Left ventricle myocardium superior (tissue), 1 donor: Measurements from ENCODE around the gene KCNQ4. TPM values are rescaled to one million over a fixed set of nuclear protein-coding genes. Genes with fewer than 3 reads are reported as not detected.

ENCODE experiments used
- ATAC-seq: fragments of 200-7000 bp; cut with Tn5 transposase; one replicate; pipeline ENCODE4 v1.9.1; 2020; ENCODE audit warnings: mild to moderate bottlenecking, moderate library complexity
- DNase-seq: peaks from one replicate; pipeline ENCODE4 v3.0.0-alpha.2; 2020
- intact Hi-C: fragments of 100-400 bp; cut with micrococcal nuclease; formaldehyde crosslinking; loops from one replicate; pipeline ENCODE4 v1.11.0; 2022
- total RNA-seq: library from RNA; stranded (reverse); fragmentation: NEBNext Ultra II Directional; extraction: Animal tissue kit (Norgen Biotek cat#: 25700); gene quantifications from one replicate; pipeline ENCODE4 v1.2.1, GENCODE V29; 2021
- donor health status: DM: no; HTN: yes; CAD: no; lungs with severe emphysema.

KCNQ4 gene
- total RNA-seq, 1 donor from 2014 or later = 1.9 TPM

DNA sequence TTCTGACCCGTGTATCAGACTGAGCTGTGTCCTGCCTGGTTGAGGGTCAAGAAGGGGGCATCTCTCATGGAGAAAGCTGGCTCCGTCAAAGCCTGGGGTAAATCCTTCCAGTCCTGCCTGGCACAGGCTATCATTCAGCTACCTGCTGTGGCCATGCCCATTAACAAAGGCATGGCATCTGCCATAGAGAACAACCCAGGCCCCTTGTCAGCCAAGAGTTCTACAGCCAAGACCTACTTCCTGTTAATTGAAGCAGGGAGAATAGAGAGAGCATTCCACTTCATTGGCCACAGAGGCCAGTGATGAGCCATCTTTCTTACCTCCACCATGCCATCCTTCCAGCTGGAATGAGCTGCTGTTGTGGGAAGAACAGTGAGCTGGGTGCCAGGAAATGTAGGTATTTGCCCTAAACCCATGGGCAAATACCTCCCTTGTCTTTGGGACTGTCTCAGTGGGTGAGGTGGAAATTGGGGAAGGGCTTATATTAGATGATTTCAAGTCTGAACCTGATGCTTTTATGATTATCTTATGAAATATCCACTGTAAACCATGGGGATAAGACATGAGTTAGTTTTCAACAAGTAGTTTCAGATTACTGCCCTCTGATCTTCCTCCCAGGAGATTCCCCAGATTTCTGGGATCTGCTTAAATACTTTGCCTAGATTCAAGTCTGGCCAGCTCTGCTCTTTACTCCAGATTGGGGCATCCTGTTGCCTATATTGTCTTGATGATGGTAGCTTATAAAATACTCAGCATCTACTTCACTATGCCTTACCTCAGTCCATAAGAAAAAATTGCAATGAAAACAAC, 11.2 kb upstream of the KCNQ4 start:
- ATAC-seq (no peak), DNase-seq (no peak)
- intact Hi-C loops = loop anchor here (10.0 kb wide), 1 partner anchor 82 kb away; no protein-coding TSS in a partner anchor

GRCh38 chr1:40773748-40774265, 9.8 kb upstream of the KCNQ4 start:
- intact Hi-C loops = loop anchor here (10.0 kb wide), 1 partner anchor 81 kb away; no protein-coding TSS in a partner anchor
- ATAC-seq = no peak
- DNase-seq = no peak

GRCh38 chr1:40774266-40774998, 9.2 kb upstream of the KCNQ4 start:
- peak; percentile 72 for DNase-seq
- intact Hi-C loops = loop anchor here (10.0 kb wide), 1 partner anchor 80 kb away; no protein-coding TSS in a partner anchor
- ATAC-seq = peak; percentile 57

DNA sequence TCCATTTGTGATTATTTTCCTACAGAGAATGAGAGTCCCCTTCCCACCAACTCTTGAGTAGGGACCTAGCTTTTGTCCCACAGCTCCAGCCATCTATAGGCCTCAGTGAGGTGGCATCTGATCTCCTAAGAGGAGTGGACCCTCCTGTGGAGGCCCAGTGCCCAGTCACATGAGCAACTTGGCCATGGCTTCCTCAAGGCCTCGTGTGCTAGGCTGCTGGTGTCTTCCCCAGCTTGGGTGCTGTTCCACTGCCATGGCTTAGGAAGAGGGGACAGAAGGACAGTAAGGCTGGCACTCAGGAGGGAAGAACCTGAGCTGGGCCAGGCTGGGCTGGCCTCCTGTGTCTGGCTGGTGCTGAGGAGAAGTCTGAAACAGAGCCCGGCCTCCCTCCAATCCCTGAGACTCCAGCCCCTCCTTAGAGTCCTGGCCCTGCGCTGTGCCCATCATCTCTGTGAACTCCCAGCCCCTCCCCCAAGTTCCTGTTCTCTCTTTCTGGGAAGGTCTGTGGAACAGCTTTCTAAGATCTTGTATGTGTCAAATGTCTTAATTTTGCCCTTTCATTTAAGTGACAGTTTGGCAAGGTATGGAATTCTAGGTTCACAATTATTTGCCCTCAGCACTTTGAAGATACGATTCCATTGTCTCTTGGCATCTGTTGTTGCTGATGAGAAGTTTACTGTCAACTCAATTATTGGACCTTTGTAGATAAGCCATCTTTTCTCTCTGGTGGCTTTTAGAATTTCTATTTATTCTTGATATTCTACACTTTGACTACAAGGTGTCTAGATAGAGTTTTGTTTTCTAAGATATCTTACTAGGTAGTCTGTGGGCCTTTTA, 7.1 kb upstream of the KCNQ4 start:
- intact Hi-C loops = loop anchor here (10.0 kb wide), 1 partner anchor 78 kb away; no protein-coding TSS in a partner anchor
- DNase-seq = no peak

DNA sequence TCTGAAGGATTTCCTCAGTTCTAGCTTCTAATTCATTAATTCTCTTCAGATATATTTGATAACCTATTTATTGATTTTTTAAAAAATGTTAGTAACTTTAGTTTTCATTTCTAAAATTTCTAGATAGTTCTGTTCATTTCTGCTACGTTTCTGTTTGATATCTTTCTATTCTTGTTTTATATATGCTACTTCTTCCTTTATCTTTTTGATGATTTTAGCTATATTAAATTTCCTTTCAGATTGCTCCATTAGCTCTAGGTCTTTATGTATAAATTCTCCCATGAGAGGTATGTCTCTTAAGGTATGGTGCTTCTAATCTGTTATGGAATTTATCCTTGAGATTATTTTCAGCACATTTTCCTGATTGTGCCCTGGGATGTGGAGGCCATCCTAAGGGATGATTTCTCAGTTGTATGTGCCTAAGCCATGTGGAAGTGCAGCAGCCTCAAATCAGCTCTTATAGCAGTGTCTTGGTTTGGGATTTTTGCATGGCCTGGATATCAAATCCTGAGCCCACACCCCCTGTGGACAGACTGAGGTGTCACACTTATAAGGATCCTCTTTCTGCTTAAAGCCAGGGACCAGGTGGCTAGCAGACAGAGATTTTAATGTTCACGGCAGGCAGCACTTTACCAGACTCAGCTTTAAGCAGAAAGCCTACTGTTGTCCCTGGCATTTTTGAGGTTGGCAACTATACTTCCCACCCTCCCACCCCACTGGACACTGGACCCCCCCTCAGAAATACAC, 6.2 kb upstream of the KCNQ4 start:
- intact Hi-C loops = loop anchor here (10.0 kb wide), 1 partner anchor 77 kb away; no protein-coding TSS in a partner anchor
- DNase-seq (no peak), ATAC-seq (no peak)

More for the DNA sequence above, 7.1 kb upstream of the KCNQ4 start:
- no peak for ATAC-seq

GRCh38 chr1:40780678-40781607, 2.6 kb upstream of the KCNQ4 start:
- DNase-seq = no peak
- no peak for ATAC-seq
- intact Hi-C loops = no loop called here

GRCh38 chr1:40781608-40781971, 2.0 kb upstream of the KCNQ4 start:
- intact Hi-C loops = no loop called here
- DNase-seq (no peak), ATAC-seq (no peak)

- intact Hi-C loops = no loop called here
- peak; percentile 47 for DNase-seq
Observed at GRCh38 chr1:40782371-40782956, 1.1 kb upstream of the KCNQ4 start.

DNA sequence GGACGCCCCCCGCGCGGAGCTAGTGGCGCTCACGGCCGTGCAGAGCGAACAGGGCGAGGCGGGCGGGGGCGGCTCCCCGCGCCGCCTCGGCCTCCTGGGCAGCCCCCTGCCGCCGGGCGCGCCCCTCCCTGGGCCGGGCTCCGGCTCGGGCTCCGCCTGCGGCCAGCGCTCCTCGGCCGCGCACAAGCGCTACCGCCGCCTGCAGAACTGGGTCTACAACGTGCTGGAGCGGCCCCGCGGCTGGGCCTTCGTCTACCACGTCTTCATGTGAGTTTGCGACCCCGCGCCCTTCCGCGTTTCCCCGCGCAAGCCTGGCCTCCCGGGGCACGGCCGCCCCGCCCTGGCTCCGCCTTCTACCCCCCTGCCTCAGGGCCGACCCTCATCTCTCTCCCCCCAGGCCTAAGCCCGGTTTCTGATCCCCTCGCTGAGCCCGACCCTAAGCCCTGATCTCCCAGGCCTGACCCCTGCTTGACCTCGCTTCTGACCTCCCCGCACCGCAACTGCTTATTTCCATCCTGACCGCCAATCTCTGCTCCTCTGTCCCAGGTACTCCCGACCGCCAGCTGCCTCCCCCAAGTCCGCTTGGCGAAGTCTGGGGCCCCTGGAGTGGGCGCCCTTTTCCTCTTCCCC, 669 bp downstream of the KCNQ4 start:
- intact Hi-C loops = no loop called here
- DNase-seq (peak; percentile 57), ATAC-seq (peak; percentile 27)

More at GRCh38 chr1:40782371-40782956, 1.1 kb upstream of the KCNQ4 start:
- ATAC-seq = peak; percentile 27

GRCh38 chr1:40784771-40785151, 1.2 kb downstream of the KCNQ4 start:
- ATAC-seq (peak; percentile 18), DNase-seq (no peak)
- intact Hi-C loops = no loop called here

DNA sequence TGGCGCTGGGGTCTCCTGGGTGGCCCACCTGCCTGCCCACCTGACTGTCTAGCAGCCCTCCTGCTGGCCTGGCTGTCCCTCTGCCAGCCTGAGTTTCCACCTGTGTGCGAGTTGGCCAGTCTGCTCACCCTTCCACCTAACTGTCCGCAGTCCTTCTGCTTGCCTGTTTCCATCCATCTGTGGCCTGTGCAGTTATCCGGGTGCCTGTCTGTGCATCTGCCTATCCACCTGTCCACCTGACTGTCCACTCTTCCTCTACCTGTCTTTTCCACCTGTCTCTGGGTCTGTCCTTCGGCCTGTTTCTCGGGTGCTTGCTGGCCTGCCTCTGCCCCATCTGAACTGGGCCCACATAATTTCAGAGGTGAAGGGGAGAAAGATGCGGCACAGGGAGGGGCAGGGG, 1.9 kb downstream of the KCNQ4 start:
- intact Hi-C loops = no loop called here
- DNase-seq = no peak
- no peak for ATAC-seq

DNA sequence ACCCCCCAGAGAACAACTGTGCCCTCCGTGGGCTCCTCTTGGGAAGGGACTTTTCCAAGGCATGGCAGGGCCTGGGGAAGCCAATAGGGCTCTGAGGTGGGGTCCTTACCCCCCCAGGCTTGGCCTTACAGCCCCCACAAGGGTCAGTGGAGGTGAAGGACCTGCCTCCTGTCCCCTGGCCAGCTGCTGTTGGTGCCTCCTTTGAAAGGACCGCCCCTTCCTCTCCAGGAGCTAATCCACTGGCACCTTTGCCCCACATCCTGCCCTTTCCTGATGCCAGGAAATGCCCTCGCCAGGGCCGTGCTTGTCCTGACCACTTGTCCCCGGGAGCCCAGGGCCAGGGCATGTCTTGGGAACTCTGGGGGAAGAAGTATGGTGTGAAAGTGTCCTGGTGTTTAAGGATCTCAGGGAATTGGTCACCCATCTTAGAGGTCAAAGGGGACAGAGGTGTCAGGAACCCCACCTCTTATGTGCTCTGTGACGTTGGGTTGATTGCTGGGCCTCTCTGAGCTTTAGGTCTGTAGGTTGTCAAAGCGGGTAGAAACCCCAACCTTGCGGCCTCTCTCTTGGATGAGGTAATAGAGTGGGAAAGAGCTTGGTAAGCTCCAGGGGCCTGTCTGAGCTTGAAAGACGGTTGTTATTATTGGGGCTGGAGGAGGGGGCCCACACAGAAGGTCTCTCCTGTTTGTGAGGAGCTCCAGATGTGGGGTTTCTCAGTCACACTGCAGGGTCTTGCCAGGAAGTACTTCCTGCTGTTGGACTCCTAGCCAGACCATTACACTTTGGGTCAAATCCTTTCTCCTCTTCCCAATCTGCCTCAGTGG, 2.8 kb downstream of the KCNQ4 start:
- intact Hi-C loops = no loop called here
- DNase-seq (no peak), ATAC-seq (no peak)

DNA sequence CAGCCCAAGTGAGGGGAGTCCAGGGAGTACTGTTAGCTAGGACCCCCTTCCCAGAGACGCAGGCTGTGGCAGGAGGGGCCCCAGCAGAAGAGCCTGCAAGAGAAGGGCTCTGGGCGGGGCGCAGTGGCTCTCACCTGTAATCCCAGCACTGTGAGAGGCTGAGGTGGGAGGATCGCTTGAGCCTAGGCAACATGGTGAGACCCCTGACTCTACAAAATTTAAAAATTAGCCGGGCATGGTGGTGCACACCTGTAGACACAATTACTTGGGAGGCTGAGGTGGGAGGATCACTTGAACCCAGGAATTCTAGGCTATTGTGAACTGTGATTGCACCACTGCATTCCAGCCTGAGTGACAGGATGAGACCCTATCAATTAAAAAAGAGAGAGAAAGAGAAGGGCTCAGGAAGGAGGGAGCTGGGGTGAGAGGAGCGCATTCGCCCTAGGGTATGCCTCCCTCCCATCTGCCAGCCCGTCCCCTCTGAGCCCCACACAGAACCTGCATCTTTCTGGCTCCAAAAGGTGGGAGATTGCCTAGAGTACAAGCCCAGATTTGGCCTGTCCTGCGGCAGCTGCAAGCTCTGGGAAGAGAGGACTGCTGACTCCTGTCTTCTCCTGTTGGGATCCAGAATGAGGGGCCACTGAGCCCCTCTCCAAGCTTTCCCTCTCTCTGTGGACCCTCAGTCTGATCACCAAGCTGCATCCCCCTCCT, 3.6 kb downstream of the KCNQ4 start:
- ATAC-seq (no peak), DNase-seq (no peak)
- intact Hi-C loops = no loop called here

DNA sequence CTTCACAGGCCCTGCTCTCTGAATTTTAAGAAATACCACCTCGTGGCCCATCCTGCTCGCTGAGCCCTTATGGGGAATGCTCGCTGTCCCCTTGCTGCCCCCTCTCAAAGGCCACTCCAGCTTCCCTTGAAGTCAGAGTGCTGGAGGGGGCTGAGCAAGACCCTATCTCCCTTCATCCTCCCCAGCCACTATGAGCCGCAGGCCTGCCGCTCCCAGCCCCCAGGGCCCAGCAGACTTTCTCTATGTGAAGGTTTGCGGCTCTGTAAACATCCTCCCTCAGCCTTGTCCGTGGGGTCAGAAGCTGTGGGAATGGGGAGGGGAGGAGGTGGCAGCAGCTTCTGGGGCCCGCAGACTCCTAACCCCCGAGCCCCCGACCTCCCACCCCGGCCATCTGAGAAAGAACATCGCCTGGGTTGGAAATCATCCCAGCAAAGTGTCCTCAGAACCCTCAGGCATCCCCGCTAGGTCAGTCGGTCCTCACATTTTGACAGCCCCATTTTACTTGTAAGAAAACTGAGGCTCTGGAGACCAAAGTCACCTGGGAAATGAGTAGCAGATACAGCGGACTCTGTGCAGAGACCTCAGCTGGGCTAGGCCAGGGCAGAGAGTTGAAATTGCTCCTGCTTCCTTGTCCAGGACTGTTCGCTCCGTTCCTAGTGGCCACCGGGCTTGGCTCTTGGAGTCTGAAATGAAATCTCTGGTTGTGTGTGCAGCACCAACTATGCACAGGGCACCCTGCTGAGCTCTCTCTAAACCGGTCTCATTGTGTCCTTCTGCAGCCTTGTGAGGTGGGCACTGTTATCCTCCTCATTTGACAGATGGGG, 4.4 kb downstream of the KCNQ4 start:
- DNase-seq (no peak), ATAC-seq (no peak)
- intact Hi-C loops = no loop called here
